ENCODE data around the gene ENOX1.
A peak's percentile ranks its signal among the peaks of the same experiment; 100 is the strongest.

The ENOX1 gene

DNA sequence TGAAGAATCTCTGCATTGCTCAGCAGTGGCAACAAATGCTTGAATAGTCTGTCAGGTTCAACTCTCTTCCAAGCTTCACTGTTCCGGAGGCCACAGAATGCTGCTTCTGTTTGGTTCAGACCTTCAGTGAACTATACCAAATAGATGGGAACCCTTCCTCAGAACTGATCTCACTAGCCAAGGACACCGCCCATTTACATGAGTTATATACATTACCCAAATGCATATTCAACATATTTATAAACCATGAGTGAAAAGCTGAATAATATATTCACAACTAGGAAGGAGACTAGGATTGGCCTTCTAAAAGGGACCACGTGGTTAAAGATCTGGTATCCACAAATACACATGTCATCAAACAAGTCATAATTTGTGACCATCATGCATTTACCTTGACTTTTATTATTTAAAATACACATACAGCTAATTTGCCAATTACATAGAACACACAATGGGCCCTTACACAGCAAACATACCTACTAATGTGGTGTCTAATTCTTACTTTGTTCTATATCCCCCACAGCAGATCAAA, 49.3 kb downstream of the ENOX1 start:
- DNase-seq = no peak

GRCh38 chr13:43732726-43733125, 54.0 kb downstream of the ENOX1 start:
- no peak for DNase-seq

- DNase-seq = no peak
Observed at GRCh38 chr13:43731296-43731695, 55.5 kb downstream of the ENOX1 start.

DNA sequence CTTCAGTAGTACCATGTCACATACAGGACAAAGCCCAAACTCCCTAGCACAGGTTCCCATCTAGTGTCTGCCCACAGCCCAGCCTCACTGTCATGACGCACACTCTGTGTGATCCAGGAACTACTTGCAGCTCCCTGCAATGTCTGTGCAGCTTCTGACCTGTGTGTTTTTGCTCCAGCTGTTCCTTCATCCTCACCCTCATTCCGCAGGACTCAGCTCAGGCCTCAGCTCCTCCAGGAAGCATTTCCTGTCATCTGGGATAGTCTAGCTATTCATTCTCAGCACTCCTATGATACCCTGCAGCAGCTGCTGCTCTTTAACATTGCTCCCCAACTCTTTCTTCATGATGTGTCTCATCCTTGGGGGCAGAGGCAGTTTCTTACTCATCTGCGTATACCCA, 56.1 kb downstream of the ENOX1 start:
- DNase-seq = peak; percentile 73

GRCh38 chr13:43728421-43728820, 58.4 kb downstream of the ENOX1 start:
- peak; percentile 22 for DNase-seq

- no peak for DNase-seq
Observed at GRCh38 chr13:43727856-43728255, 58.9 kb downstream of the ENOX1 start.

- DNase-seq = no peak
Observed at GRCh38 chr13:43725460-43725859, 61.3 kb downstream of the ENOX1 start.

- peak; percentile 14 for DNase-seq
Observed at GRCh38 chr13:43720780-43721397, 65.9 kb downstream of the ENOX1 start.

DNA sequence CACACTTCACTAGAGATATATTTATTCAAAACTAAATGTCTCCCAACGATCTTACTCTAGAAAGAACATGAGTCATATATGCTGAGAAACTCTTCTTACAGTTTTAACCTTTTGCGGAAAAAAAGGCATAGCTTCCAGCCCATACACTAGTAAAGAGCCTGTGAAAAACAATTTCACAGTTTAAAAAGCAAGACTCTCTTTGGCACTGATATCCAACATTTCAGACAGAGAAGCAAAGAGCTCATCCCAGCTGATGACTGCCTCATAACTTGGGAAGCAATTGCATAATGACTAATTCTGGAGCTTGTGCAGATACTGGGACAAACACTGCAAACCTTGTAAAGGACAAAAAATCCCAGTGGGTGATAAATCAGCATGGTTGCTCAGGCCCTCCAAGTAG, 88.0 kb downstream of the ENOX1 start:
- peak; percentile 64 for DNase-seq

DNA sequence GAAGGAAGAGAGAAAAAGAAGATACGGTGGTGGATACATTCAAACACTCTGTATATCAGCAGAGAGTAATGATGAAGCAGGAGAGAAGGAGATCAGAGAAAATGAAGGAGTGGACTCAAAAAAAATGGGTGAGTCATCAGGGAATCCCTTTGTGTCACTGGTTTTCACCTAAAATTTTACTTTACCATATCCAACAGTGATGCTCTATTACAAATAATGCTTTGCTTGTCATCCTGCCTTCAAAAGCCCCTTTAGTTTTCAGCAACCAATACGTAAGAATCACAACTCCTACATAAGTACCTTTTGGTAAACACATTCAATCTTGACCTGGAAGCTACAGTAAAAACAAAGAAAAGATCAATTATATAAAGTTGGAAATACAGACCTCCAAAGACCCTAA, 88.8 kb downstream of the ENOX1 start:
- DNase-seq = no peak

GRCh38 chr13:43697323-43697722, 89.4 kb downstream of the ENOX1 start:
- DNase-seq = no peak

- no peak for DNase-seq
Observed at GRCh38 chr13:43694146-43694664, 92.6 kb downstream of the ENOX1 start.

DNA sequence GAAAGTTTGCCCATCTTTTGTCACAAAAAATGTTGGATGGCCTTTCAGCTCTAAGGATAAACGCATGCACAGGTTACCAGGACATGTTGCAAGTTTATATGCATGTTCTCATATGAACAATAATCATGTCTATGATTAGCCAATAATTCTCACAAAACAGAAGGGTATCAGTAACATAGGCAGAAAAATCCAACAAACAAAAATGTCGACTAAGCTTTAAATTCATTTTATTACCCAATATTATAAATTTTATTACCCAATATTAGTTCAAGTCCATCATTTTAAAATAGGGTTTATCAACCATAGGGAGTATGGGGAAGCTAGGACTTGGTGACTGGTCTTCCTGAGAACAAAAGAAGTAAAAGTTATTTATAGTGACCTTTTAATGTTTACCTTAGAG, 93.1 kb downstream of the ENOX1 start:
- no peak for DNase-seq

- no peak for DNase-seq
Observed at GRCh38 chr13:43688227-43688907, 98.4 kb downstream of the ENOX1 start.

- DNase-seq = no peak
Observed at GRCh38 chr13:43687038-43687437, 99.7 kb downstream of the ENOX1 start.

DNA sequence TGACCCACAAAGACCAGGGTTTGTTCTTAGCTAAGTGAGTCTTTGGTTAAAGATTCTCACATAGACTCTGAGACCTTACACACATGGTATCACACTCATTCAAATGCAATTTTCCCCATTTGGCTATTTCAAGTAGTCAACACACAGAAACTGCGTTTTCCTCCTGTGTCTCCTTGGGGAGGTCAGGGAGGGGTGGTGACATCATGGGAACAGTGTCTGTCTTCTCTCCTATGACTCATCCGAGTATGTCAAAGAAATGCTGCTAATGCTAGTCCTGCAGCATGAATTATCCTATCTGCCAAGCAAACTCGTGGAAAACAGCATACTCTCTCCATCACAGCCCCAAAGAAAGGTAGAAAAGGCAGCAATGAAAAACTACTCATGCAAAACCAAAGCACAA, 100.2 kb downstream of the ENOX1 start:
- DNase-seq = peak; percentile 93

DNA sequence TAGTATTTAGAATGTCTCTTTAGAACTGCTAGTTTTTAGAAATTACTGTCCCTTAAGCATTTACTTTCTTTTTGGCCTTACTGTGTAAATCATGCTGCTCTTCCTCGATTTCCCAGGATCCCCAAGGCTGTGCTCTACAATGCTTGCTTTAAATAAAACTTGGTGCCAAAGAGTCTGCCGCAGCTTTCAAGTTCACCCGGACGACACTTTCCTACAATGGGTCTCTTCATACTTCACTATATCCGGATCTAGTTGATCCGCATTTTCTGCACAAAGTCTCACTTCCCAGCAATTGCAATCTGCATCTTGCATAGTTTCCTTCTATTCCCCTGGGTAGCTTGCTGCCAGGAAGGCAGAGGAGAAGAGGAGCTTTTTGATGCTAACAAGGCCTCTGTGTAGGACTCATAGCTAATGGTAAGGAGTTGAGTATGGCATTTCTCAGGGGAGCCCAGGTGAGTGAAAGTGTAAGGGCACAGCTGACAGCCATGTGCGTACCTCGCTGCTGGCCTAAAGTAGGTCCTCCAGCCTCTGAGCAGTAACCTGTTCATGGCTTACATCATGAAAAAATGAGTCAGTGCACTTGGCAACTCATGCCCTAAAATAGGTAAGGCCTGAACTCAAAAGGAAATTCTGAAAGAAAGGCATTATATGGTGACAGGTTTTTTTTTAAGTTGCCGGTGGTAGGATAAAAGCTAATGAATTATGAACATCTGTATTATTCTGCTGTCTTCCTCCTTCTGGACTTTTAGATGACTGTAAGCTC, 101.6 kb downstream of the ENOX1 start:
- DNase-seq = no peak

- DNase-seq = no peak
Observed at GRCh38 chr13:43682701-43683100, 104.1 kb downstream of the ENOX1 start.

- DNase-seq = no peak
Observed at GRCh38 chr13:43676320-43676719, 110.5 kb downstream of the ENOX1 start.

GRCh38 chr13:43675577-43675976, 111.2 kb downstream of the ENOX1 start:
- DNase-seq = no peak

DNA sequence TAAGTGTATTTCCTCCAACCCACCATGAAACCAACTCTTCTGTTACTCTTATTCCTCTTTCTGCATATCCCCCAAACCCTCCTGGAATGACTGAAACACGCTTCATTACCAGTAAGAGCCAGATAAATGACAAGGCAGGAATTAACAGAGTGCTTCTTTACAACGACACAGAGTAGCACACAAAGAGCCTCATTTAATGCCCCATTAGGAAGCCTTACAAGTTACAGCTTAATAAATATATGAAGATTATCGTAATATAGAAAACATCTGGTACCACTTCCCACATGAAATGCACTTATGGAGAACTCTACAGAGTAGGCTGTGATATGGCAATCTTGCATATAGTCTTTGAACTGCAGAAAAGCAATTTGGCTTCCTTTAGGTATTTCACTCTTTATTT, 116.8 kb downstream of the ENOX1 start:
- DNase-seq = no peak

DNA sequence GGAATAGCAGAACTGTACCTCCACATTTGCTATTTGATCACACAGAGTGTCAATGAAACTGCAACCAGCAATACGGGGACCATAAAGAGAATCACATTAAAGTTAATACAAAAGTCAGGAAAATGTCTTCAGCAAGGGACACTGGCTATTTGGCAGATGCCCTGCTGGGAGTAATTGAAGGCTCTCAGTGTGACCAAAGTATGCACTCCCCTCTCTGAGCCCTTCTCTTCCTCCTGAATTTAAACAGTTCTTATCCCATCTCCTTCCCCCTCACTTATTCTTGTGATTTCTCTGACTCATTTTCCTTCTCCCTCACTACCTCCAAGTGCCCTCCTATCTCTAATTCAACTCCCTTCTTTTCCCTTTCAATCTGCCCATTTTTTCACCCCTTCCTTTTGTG, 117.7 kb downstream of the ENOX1 start:
- no peak for DNase-seq

GRCh38 chr13:43666403-43666802, 120.4 kb downstream of the ENOX1 start:
- no peak for DNase-seq

DNA sequence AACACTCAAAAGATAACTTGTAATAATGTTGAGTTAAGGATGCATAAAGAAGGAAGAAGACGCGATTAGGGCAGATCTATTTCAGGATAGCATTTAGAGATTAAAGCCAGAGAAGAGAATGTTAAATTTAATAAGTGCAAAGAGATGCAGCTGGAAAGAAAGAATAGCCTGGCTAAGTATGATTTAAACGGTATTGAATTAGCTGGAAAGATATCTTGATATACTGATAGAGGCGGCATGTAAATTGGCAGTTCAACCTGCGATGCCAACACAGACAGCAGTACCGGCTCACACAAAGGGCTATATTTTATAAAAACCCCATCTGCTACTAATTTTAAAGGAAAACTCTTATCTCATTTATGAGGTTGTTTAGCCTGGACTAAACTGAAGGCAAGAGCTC, 121.4 kb downstream of the ENOX1 start:
- DNase-seq = no peak

Measured in fibroblast of skin of right quadriceps (primary cell).